CD8-positive, alpha-beta memory T cell (primary cell): ENCODE results near the gene PHACTR3. TPM values are rescaled to one million over a fixed set of nuclear protein-coding genes. Genes with fewer than 3 reads are reported as not detected.

Experiments used
- CTCF ChIA-PET: fragments of 350-600 bp; sonication (Branson Sonifier 250); formaldehyde crosslinking; loops from one replicate; lab custom pipeline; 2021; ENCODE audit warnings: antibody characterized with exemption; lab: Charles Lee
- POLR2A ChIA-PET: fragments of 350-600 bp; sonication (Branson Sonifier 250); formaldehyde crosslinking; loops from one replicate; lab custom pipeline; 2021; ENCODE audit warnings: antibody characterized with exemption; lab: Charles Lee
- DNase-seq, 5 donors: peaks; one replicate each; pipeline versions ENCODE4 v3.0.0 to v3.0.0-alpha.2; 2020 to 2022; ENCODE audit warnings: mixed read lengths in 1 of 5
- H3K27ac ChIP-seq: one replicate; pipeline ENCODE4 v1.7.0; 2013; ENCODE audit warnings: low read depth, mild to moderate bottlenecking, low read length, moderate library complexity
- H3K27me3 ChIP-seq: 2 replicates; pipeline ENCODE4 v1.7.0; 2013; ENCODE audit warnings: low read length, mild to moderate bottlenecking; ENCODE audit not compliant: insufficient read depth, poor library complexity, severe bottlenecking
- H3K36me3 ChIP-seq: 2 replicates; pipeline ENCODE4 v1.7.0; 2013; ENCODE audit warnings: mild to moderate bottlenecking, low read length, moderate library complexity; ENCODE audit not compliant: insufficient read depth
- H3K4me1 ChIP-seq: 2 replicates; pipeline ENCODE4 v1.7.0; 2013; ENCODE audit warnings: mild to moderate bottlenecking, low read length, moderate library complexity; ENCODE audit not compliant: insufficient read depth
- H3K4me3 ChIP-seq: 2 replicates; pipeline ENCODE4 v1.7.0; 2013; ENCODE audit warnings: mild to moderate bottlenecking, low read length
- H3K9me3 ChIP-seq: 2 replicates; pipeline ENCODE4 v1.7.0; 2013; ENCODE audit warnings: mild to moderate bottlenecking, low read length
- H3K27ac Mint-ChIP-seq, 8 donors: one replicate each; pipeline ENCODE4 v1.8.0; 2020 to 2021; ENCODE audit warnings: mixed read lengths in 8 of 8, mild to moderate bottlenecking in 6 of 8, inconsistent platforms in 3 of 8, moderate library complexity in 3 of 8
- H3K27me3 Mint-ChIP-seq, 2 donors: one replicate each; pipeline ENCODE4 v1.8.0; 2020 to 2021; ENCODE audit warnings: mixed read lengths in 2 of 2, mild to moderate bottlenecking in 1 of 2, moderate library complexity in 1 of 2
- H3K36me3 Mint-ChIP-seq, 3 donors: one replicate each; pipeline ENCODE4 v1.8.0; 2020 to 2021; ENCODE audit warnings: mixed read lengths in 3 of 3, inconsistent platforms in 1 of 3, mild to moderate bottlenecking in 1 of 3
- H3K4me1 Mint-ChIP-seq, 3 donors: one replicate each; pipeline ENCODE4 v1.8.0; 2020 to 2021; ENCODE audit warnings: mixed read lengths in 3 of 3, inconsistent platforms in 1 of 3, mild to moderate bottlenecking in 1 of 3
- H3K4me3 Mint-ChIP-seq, 7 donors: one replicate each; pipeline ENCODE4 v1.8.0; 2020 to 2021; ENCODE audit warnings: mixed read lengths in 7 of 7, mild to moderate bottlenecking in 6 of 7, moderate library complexity in 4 of 7, inconsistent platforms in 2 of 7
- H3K9me3 Mint-ChIP-seq, 5 donors: one replicate each; pipeline ENCODE4 v1.8.0; 2020 to 2022; ENCODE audit warnings: mixed read lengths in 5 of 5, mild to moderate bottlenecking in 3 of 5, moderate library complexity in 2 of 5, inconsistent platforms in 1 of 5
- polyA plus RNA-seq: library from polyadenylated mRNA; unstranded; fragments of 300-500 nt; fragmentation: Illumina TruSeq; gene quantifications from one replicate; pipeline ENCODE4 v1.2.3, GENCODE V29; 2021
- total RNA-seq, 2 experiments: library from RNA; stranded (reverse); gene quantifications; one replicate each; pipeline ENCODE4 v1.2.3, GENCODE V29; 2021

The PHACTR3 gene
- total and polyA plus RNA-seq, 3 experiments from 2014 or later = not detected

- Histone ChIP-seq H3K4me1 (no peaks in the 10 kb centered on the region), H3K27me3 (no peaks in the 10 kb centered on the region), H3K27ac (no peak overlapping the region), H3K9me3 (no peaks in the 10 kb centered on the region), H3K4me3 (no peak overlapping the region), H3K36me3 (no peaks in the 10 kb centered on the region)
- no peaks in the 10 kb centered on the region for H3K36me3 Mint-ChIP-seq
- no peaks in the 10 kb centered on the region for H3K9me3 Mint-ChIP-seq
- ChIA-PET CTCF (no interaction called here), POLR2A (no interaction called here)
- no peak overlapping the region for H3K4me3 Mint-ChIP-seq
- peaks cover 0 to 4% (median 0%) of the 10 kb centered on the region in 3 donors for H3K4me1 Mint-ChIP-seq
- no peak for DNase-seq
- peaks cover 3 to 12% of the 10 kb centered on the region in 2 donors for H3K27me3 Mint-ChIP-seq
- no peak overlapping the region for H3K27ac Mint-ChIP-seq
Observed at GRCh38 chr20:59752101-59752586, 147.8 kb downstream of the PHACTR3 start.

GRCh38 chr20:59752704-59753460 lies 148.5 kb downstream of the PHACTR3 start:
- POLR2A ChIA-PET = no interaction called here
- Mint-ChIP-seq H3K27me3 (peaks cover 3 to 12% of the 10 kb centered on the region in 2 donors), H3K36me3 (no peaks in the 10 kb centered on the region), H3K4me3 (no peak overlapping the region), H3K9me3 (no peaks in the 10 kb centered on the region), H3K27ac (no peak overlapping the region), H3K4me1 (peaks cover 0 to 4% (median 0%) of the 10 kb centered on the region in 3 donors)
- H3K4me3 ChIP-seq = no peak overlapping the region
- no peaks in the 10 kb centered on the region for H3K9me3 ChIP-seq
- H3K27me3 ChIP-seq = no peaks in the 10 kb centered on the region
- no peak for DNase-seq
- H3K27ac ChIP-seq = no peak overlapping the region
- CTCF ChIA-PET = no interaction called here
- H3K4me1 ChIP-seq = no peaks in the 10 kb centered on the region
- H3K36me3 ChIP-seq = no peaks in the 10 kb centered on the region

DNA sequence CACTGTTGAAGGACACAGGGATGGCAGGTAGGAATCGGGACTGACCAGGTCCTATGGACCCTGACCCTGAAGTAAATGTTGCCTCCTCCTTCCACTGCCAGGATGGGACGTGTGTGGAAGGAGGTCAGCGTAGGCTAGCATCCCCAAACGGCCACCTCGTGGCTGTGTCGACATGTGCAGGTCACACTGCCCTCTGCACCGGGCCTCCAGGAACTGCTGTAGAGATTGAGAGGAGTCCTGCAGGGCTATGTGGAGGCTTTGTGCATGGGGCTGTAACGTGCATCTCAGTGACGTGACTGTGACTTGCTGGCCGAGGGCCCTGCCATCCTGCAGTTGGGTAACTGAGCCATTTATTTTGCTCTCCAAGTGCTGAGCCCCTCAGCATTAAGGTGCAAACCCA lies 149.5 kb downstream of the PHACTR3 start:
- ChIA-PET POLR2A (no interaction called here), CTCF (no interaction called here)
- H3K36me3 Mint-ChIP-seq = no peaks in the 10 kb centered on the region
- no peak overlapping the region for H3K27ac ChIP-seq
- H3K9me3 Mint-ChIP-seq = no peaks in the 10 kb centered on the region
- no peaks in the 10 kb centered on the region for H3K4me1 ChIP-seq
- H3K4me3 ChIP-seq = no peak overlapping the region
- H3K36me3 ChIP-seq = no peaks in the 10 kb centered on the region
- no peaks in the 10 kb centered on the region for H3K9me3 ChIP-seq
- H3K27ac Mint-ChIP-seq = no peak overlapping the region
- no peaks in the 10 kb centered on the region for H3K27me3 ChIP-seq
- DNase-seq = no peak
- peaks cover 3 to 12% of the 10 kb centered on the region in 2 donors for H3K27me3 Mint-ChIP-seq
- peaks cover 0 to 4% (median 0%) of the 10 kb centered on the region in 3 donors for H3K4me1 Mint-ChIP-seq
- no peak overlapping the region for H3K4me3 Mint-ChIP-seq

DNA sequence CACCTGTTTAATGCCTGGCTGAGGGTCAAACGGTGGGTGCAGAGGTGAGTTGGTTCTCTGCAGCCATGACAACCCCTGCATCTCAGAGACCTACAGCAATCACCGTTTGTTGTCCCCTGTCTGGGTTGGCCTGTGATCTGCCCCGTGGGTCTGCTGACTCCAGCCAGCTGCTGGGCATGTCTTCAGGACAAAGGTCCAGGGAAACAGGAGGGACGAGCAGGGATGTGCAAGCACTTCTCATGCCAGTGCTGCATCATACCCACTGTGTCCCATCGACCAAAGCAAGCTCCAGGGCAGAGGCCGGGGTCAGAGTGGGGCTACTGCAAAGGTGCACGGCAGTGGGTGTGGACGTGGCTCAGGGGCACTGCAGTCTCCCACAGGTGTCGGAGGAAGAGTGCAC lies 150.2 kb downstream of the PHACTR3 start:
- H3K27ac Mint-ChIP-seq = no peak overlapping the region
- no peak overlapping the region for H3K4me3 ChIP-seq
- no peaks in the 10 kb centered on the region for H3K4me1 ChIP-seq
- no peaks in the 10 kb centered on the region for H3K36me3 ChIP-seq
- no peak overlapping the region for H3K4me3 Mint-ChIP-seq
- no peak overlapping the region for H3K27ac ChIP-seq
- H3K4me1 Mint-ChIP-seq = peaks cover 0 to 4% (median 0%) of the 10 kb centered on the region in 3 donors
- POLR2A ChIA-PET = no interaction called here
- H3K36me3 Mint-ChIP-seq = no peaks in the 10 kb centered on the region
- no peak for DNase-seq
- CTCF ChIA-PET = no interaction called here
- H3K27me3 ChIP-seq = no peaks in the 10 kb centered on the region
- peaks cover 3 to 12% of the 10 kb centered on the region in 2 donors for H3K27me3 Mint-ChIP-seq
- no peaks in the 10 kb centered on the region for H3K9me3 ChIP-seq
- H3K9me3 Mint-ChIP-seq = no peaks in the 10 kb centered on the region

DNA sequence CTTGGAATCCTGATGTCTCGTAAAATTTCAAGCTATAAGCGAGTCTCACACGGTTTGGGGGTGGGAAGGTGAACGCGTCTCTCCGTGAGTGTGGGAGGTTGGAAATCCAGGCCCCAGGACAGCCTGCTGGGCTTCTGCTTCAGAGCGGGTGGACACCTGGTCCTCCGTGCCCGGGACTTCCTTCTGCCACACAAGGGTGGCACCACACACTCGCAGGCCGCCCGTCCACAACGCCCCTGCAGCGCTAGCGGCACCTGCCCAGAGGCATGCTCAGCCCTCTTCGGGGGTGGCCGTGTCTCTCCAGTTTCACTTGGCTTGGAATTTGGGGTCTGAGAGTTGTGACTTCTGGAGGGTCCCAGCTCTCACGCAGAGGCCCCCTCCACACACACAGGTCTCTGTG lies 151.9 kb downstream of the PHACTR3 start:
- DNase-seq = no peak
- Mint-ChIP-seq H3K4me1 (peaks cover 0 to 4% (median 0%) of the 10 kb centered on the region in 3 donors), H3K9me3 (no peaks in the 10 kb centered on the region), H3K4me3 (no peak overlapping the region), H3K27ac (no peak overlapping the region), H3K36me3 (no peaks in the 10 kb centered on the region), H3K27me3 (peaks cover 0 to 8% of the 10 kb centered on the region in 2 donors)
- Histone ChIP-seq H3K27ac (no peak overlapping the region), H3K9me3 (no peaks in the 10 kb centered on the region), H3K36me3 (no peaks in the 10 kb centered on the region), H3K27me3 (no peaks in the 10 kb centered on the region), H3K4me3 (no peak overlapping the region), H3K4me1 (no peaks in the 10 kb centered on the region)
- POLR2A ChIA-PET = no interaction called here
- CTCF ChIA-PET = no interaction called here

- POLR2A ChIA-PET = no interaction called here
- no peak overlapping the region for H3K4me3 ChIP-seq
- Mint-ChIP-seq H3K36me3 (no peaks in the 10 kb centered on the region), H3K27ac (no peak overlapping the region), H3K27me3 (peaks cover 0 to 9% of the 10 kb centered on the region in 2 donors), H3K9me3 (peaks cover 0 to 4% (median 2%) of the 10 kb centered on the region in 5 donors), H3K4me1 (no peaks in the 10 kb centered on the region), H3K4me3 (no peak overlapping the region)
- CTCF ChIA-PET = no interaction called here
- H3K4me1 ChIP-seq = no peaks in the 10 kb centered on the region
- H3K27ac ChIP-seq = no peak overlapping the region
- no peak for DNase-seq
- H3K9me3 ChIP-seq = no peaks in the 10 kb centered on the region
- H3K36me3 ChIP-seq = no peaks in the 10 kb centered on the region
- no peaks in the 10 kb centered on the region for H3K27me3 ChIP-seq
Observed at GRCh38 chr20:59764037-59764436, 159.7 kb downstream of the PHACTR3 start.

GRCh38 chr20:59765599-59766177 lies 161.3 kb downstream of the PHACTR3 start:
- H3K27me3 Mint-ChIP-seq = peaks cover 0 to 9% of the 10 kb centered on the region in 2 donors
- no peak overlapping the region for H3K4me3 Mint-ChIP-seq
- no peaks in the 10 kb centered on the region for H3K4me1 ChIP-seq
- ChIA-PET CTCF (no interaction called here), POLR2A (no interaction called here)
- DNase-seq = no peak
- no peak overlapping the region for H3K4me3 ChIP-seq
- no peaks in the 10 kb centered on the region for H3K4me1 Mint-ChIP-seq
- no peaks in the 10 kb centered on the region for H3K27me3 ChIP-seq
- no peaks in the 10 kb centered on the region for H3K36me3 ChIP-seq
- no peak overlapping the region for H3K27ac ChIP-seq
- no peaks in the 10 kb centered on the region for H3K36me3 Mint-ChIP-seq
- no peaks in the 10 kb centered on the region for H3K9me3 ChIP-seq
- H3K9me3 Mint-ChIP-seq = peaks cover 0 to 4% (median 2%) of the 10 kb centered on the region in 5 donors
- H3K27ac Mint-ChIP-seq = no peak overlapping the region

GRCh38 chr20:59767656-59768055 lies 163.3 kb downstream of the PHACTR3 start:
- no peak for DNase-seq
- Mint-ChIP-seq H3K4me3 (no peak overlapping the region), H3K27ac (no peak overlapping the region), H3K27me3 (peaks cover 3 to 10% of the 10 kb centered on the region in 2 donors), H3K36me3 (no peaks in the 10 kb centered on the region), H3K4me1 (no peaks in the 10 kb centered on the region), H3K9me3 (peaks cover 0 to 4% (median 2%) of the 10 kb centered on the region in 5 donors)
- Histone ChIP-seq H3K27ac (no peak overlapping the region), H3K9me3 (no peaks in the 10 kb centered on the region), H3K4me3 (no peak overlapping the region), H3K36me3 (no peaks in the 10 kb centered on the region), H3K4me1 (no peaks in the 10 kb centered on the region), H3K27me3 (no peaks in the 10 kb centered on the region)
- POLR2A ChIA-PET = no interaction called here
- CTCF ChIA-PET = no interaction called here
